ENCODE data around the gene SMG6.
"Not testable (repeated sequence)": the region's sequence is repeated elsewhere in the genome, so short reads cannot be mapped to it uniquely, and the experiment has no call there.

SMG6 gene

GRCh38 chr17:2304931-2305330, 1.3 kb upstream of the SMG6 start:
- DNase-seq (ENCODE audit: low spot score): no peak

- no peak for DNase-seq (ENCODE audit: low spot score)
Measured at GRCh38 chr17:2302778-2303203, 794 bp downstream of the SMG6 start.

GRCh38 chr17:2299756-2300155, 3.8 kb downstream of the SMG6 start:
- no peak for DNase-seq (ENCODE audit: low spot score)

GRCh38 chr17:2299136-2299535, 4.4 kb downstream of the SMG6 start:
- DNase-seq (ENCODE audit: low spot score): no peak

GRCh38 chr17:2297023-2297422, 6.6 kb downstream of the SMG6 start:
- no peak for DNase-seq (ENCODE audit: low spot score)

- DNase-seq (ENCODE audit: low spot score): peak; percentile 43
Measured at GRCh38 chr17:2295575-2295974, 8.0 kb downstream of the SMG6 start.

- peak; percentile 55 for DNase-seq (ENCODE audit: low spot score)
Measured at GRCh38 chr17:2292100-2292499, 11.5 kb downstream of the SMG6 start.

GRCh38 chr17:2289878-2290478, 13.6 kb downstream of the SMG6 start:
- no peak for DNase-seq (ENCODE audit: low spot score)

- DNase-seq (ENCODE audit: low spot score): no peak
Measured at GRCh38 chr17:2283302-2283701, 20.3 kb downstream of the SMG6 start.

- DNase-seq (ENCODE audit: low spot score): peak; percentile 63
Measured at GRCh38 chr17:2282297-2282873, 21.2 kb downstream of the SMG6 start.

GRCh38 chr17:2279707-2280106, 23.9 kb downstream of the SMG6 start:
- DNase-seq (ENCODE audit: low spot score): no peak

GRCh38 chr17:2277429-2278170, 26.0 kb downstream of the SMG6 start:
- no peak for DNase-seq (ENCODE audit: low spot score)

- DNase-seq (ENCODE audit: low spot score): no peak
Measured at GRCh38 chr17:2275722-2276121, 27.9 kb downstream of the SMG6 start.

- no peak for DNase-seq (ENCODE audit: low spot score)
Measured at GRCh38 chr17:2274414-2274813, 29.2 kb downstream of the SMG6 start.

GRCh38 chr17:2271985-2272702, 31.4 kb downstream of the SMG6 start:
- DNase-seq (ENCODE audit: low spot score): no peak

- no peak for DNase-seq (ENCODE audit: low spot score)
Measured at GRCh38 chr17:2267354-2267753, 36.2 kb downstream of the SMG6 start.

GRCh38 chr17:2266865-2267228, 36.7 kb downstream of the SMG6 start:
- no peak for DNase-seq (ENCODE audit: low spot score)

GRCh38 chr17:2266045-2266864, 37.3 kb downstream of the SMG6 start:
- no peak for DNase-seq (ENCODE audit: low spot score)

GRCh38 chr17:2265166-2265565, 38.4 kb downstream of the SMG6 start:
- not testable (repeated sequence) for DNase-seq (ENCODE audit: low spot score)

- peak; percentile 3 for DNase-seq (ENCODE audit: low spot score)
Measured at GRCh38 chr17:2264067-2264860, 39.3 kb downstream of the SMG6 start.

Measured in kidney tubule cell (primary cell).